Kidney tubule cell (primary cell): ENCODE results near the gene CCND3.
"Not testable (repeated sequence)": the region's sequence is repeated elsewhere in the genome, so short reads cannot be mapped to it uniquely, and the experiment has no call there.

Experiments used
- DNase-seq: peaks from one replicate; pipeline ENCODE4 v3.0.0-alpha.2; 2018; ENCODE audit warnings: low spot score

The CCND3 gene

DNA sequence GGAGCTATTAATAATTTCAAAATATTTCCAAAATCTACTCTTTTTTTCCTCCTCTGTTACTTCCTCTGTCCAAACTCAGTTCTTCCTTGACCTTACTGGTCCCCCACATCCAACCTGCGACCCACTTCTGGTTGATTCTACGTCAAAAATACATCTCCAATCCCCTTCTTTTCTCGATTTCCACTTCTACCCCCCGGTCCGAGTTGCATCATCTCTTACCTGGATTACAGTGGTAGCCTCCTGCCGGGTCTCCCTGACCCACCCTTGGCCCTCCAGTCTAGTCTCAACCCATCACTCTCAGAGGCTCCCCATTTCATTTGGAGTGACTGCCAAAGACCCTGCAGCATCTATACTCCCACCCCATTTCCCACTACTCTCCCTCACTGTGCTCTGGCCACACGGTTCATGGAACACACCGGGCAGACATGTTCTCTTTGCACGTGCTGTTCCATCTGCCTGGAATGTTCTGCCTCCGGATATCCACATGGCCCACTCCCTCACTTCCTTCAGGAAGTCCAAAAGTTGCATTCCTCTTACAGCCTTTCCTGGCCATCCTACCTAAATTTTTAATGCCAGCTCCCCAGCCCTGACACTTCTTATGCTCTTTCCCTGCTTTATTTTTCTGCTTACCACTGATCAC lies 6.1 kb upstream of the CCND3 start:
- no peak for DNase-seq

- no peak for DNase-seq
These were observed 1.8 kb upstream of the CCND3 start for GRCh38 chr6:41943456-41943855.

- DNase-seq = not testable (repeated sequence)
These were observed 1.3 kb upstream of the CCND3 start for GRCh38 chr6:41942882-41943281.

DNA sequence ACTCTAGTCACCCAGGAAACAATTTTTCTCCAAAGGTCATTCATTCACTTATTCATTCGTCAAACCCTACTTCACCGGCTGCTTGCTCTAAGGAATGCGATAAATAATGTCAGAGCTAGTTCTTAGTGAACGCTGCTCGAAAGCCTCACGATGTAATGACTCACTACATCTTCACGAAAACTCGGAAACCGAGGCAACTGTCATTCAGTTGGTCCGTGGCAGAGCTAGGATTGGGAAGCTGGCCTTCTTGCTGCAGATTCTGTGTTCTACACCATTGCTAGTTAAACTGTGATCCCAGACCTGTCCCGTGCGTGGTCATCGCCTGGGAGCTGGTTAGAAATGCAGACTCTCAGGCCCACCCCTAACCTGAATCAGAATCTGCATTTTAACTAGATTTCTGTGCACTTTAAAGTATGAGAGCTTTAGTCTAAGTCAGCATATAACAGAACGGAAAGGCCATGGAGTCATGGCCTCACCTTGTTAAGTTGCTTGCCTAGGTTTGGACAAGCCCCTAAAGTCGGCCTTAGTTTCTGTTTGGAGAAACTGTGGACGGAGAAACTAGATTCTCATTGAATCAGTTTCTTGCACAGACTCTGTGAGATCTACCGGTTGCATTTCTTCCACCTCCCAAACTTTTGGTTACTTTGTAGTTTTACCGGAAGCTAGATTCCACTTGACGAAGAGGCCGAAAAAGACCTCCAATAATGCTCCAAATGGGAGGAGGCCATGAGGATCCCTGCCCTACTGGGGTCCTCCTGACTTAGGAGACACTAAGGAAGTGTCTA lies 651 bp upstream of the CCND3 start:
- peak; percentile 95 for DNase-seq

- DNase-seq = peak; percentile 40
These were observed 789 bp downstream of the CCND3 start for GRCh38 chr6:41940759-41941279.

- peak; percentile 22 for DNase-seq
These were observed 1.5 kb downstream of the CCND3 start for GRCh38 chr6:41939848-41940758.

DNA sequence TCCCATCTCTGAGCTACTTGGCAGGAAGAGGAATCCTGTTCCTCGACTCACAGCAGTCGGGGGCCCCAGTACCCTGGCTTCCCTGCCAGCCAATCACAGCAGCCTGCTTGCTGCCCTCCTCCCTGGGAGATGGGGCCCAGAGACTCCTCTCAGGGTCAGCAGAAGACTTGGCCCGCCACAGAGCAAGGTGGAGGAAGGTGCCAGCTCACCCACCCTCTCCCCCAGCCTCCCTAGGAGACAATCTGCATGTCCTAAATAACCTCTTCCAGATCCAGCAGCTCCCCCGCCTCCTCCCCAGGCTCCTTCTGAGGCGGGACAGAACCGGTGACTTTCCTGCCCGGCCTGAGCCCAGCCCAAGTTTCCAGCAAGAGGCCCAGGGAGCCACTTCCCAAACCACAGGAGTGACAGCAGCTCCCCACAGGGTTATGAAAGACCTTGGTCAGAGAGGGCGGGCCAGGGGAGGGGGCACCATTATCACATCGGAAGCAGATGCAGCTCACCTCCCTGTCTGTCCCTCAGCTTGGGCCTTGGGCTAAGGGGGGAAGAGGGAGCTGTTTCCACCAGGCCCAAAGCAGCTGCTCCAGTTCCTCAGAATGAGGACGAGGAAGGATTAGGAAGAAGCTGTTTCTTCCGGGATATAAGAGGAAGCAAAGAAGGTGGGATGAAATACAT lies 2.3 kb downstream of the CCND3 start:
- DNase-seq = peak; percentile 11

DNA sequence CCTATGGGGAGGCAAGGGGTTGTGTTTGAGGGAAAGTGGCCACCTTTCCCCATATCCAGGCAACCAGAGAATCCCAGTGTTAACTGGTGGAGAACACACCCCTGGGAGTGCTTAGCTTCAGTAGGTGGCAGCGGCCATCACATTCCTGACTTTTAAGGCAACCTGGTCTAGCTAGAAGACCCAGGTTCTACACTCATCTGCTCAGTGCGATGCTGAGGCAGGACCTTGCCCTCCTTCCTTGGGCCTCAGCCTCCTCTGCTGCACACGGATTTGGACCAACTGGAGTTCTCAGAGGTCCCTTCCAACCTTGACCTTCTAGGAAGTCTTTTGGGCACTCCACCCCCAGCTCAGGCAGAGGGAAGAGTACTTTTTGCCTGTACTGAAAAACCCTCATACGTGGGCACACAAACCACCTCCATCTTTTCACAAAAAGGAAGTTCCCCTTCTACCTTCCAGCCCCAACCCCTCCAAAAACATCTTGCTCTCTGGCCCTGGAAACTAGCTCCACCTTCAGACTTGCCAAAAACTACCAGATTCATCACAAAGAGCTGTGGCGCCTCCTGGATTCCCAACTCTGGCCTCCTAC lies 2.9 kb downstream of the CCND3 start:
- no peak for DNase-seq

DNA sequence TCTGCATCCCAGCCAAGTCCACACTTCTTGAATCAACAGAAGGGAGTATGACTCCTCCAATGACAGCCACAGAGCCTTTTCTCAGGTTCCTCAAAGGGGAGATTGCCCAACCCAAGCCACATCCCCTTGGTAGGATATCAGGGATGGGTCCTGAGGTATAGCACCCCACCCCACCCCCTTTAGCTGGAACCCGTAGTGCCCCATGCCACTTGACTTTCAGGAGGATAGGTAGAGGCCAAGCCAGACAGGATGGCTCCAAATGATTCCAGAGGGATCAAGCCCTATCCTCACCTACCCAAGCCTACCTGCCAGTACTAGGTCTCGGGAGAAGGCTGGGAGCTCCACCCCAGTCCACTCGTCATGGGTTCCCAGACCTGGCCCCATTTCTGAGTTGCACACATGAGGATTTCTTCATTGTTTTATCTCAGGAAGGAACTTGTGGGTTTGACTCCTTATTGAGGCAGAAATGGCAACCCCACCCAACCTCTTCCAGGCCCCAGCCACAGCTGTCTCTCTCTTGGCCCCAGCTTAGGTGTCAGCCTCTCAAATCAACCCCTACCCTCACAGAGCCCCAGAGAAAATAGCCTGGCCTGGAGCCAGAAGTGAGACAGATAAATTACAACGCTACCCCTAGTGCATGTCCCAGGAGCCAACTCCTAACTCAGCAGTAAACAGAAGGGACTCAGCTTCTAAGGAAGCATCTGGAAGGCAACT lies 3.6 kb downstream of the CCND3 start:
- DNase-seq = no peak

DNA sequence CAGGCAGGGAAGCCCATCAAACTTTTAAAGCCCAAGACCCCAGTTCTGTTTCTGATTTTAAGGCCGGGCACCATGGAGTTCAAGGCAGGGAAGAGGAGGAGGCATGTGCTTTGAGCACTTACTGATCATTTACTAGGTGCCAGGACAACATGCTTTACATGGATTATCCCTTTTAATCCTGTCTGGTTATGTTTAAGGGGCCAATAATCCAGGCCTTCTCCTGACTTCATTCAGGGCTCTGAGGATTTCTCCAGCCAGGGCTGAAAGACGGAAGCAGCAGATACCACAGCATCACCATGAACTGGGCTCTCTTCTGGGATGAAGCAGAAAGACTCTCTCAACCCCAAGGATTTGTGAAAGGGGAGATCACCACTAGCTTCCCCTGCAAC lies 4.1 kb downstream of the CCND3 start:
- DNase-seq = no peak

GRCh38 chr6:41936073-41936837 lies 5.4 kb downstream of the CCND3 start:
- peak; percentile 87 for DNase-seq

GRCh38 chr6:41935685-41936072 lies 5.9 kb downstream of the CCND3 start:
- no peak for DNase-seq

- DNase-seq = no peak
These were observed 6.4 kb downstream of the CCND3 start for GRCh38 chr6:41935193-41935574.

DNA sequence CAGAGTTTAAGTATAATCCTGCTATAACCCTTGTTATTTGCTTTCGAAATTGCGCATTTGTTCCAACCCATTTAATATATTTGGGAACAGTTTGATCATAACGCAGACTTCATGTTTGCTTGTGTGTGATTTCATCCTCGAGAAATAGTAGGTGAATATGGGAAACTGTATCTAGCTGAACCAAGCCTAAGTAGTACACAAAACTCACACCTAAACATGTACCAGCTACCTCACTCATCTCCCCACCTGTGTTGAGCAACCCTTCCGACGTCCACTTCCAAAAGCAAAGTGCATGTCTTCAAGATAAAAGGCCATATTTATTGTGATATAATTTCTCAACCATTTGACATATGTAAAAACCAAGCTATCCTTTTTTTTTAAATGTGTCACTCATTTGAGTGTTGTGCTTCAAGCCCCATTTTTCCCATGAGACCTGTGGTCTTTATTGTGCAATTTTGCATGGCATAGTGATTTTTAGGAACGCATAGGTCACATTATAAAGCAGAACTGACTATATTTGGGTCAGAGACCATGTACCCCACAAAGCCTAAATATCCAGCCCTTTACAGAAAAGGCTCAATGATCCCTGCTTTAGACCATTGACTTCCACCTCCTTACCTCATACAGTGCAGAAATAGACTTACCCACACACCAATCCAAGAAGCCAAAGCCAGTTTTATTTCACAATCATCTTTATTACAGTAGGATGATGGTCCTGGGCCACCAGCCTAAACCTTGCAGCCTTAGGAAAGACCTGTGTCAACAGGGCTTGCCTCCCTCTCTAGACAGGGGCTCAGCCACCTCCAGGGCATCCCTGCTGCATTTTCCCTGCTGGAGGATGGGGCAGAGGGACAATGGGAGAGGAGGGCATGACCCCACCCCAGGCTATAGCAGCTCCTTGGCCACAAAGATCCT lies 7.1 kb downstream of the CCND3 start:
- DNase-seq = no peak

DNA sequence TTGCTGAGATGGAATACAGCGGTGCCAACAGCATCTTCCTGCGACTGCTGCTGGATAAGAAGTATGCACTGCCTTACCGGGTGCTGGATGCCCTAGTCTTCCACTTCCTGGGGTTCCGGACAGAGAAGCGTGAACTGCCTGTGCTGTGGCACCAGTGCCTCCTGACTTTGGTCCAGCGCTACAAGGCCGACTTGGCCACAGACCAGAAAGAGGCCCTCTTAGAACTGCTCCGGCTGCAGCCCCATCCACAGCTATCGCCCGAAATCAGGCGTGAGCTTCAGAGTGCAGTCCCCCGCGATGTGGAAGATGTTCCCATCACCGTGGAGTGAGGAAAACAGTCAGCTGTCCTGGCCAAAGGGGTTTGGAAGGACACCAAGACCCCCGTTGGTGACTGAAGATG lies 9.2 kb downstream of the CCND3 start:
- no peak for DNase-seq

GRCh38 chr6:41931792-41932191 lies 9.8 kb downstream of the CCND3 start:
- DNase-seq = no peak

DNA sequence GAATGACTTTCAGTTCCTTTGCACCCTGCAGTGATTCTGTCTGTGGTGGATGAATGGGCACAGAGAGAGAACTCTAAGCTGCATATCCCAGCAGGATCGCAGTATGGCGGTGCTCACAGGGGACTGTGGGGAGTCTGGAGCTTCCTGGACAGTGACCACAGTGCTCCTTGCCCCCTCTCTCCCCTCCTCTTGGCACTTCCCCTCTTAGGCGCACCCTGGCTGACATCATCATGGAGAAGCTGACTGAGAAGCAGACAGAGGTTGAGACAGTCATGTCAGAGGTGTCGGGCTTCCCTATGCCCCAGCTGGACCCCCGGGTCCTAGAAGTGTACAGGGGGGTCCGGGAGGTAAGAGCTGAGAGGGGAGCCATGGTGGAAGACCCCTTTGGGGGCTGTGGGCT lies 11.7 kb downstream of the CCND3 start:
- DNase-seq = no peak

DNA sequence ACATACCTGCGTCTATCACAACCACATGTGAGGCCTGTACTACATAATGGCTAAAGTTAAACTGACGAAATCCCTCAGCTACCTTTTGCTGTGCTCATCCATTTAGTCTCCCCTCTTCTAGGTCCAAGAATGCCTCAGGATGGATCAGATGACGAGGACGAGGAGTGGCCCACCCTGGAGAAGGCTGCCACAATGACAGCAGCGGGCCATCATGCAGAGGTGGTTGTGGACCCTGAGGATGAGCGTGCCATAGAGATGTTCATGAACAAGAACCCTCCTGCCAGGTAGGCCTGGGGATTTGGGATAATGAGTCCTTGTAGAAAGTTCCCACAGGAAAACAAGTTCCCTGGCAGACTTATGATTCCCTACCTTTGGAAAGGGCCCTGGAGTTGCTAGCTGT lies 14.4 kb downstream of the CCND3 start:
- DNase-seq = no peak

- no peak for DNase-seq
These were observed 19.5 kb downstream of the CCND3 start for GRCh38 chr6:41922154-41922553.
